Measurements from ENCODE around the gene ALOXE3. TPM values are rescaled to one million over a fixed set of nuclear protein-coding genes. Genes with fewer than 3 reads are reported as not detected.

Gene ALOXE3
- total RNA-seq, 4 donors from 2014 or later, result not detected

DNA sequence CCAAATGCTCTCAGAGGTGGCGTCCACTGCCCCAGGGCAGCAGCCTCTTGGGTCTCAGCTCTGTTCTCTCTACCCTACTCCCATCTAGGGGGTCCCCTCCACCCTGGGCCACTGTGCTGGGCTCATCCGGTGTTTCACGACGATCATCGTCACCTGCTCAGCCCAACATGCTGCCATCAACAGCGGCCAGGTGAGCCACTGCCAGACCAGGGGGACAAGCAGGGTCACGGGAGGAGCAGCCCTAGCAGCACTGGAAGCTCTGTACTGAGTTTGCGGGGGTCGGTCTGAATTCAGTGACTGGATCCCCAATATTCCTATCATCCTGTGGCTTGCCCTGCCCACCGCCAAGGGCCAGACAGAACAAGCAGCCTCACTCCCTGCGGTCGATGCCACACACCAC is 46.8 kb downstream of the ALOXE3 start:
- H3K27me3 ChIP-seq, result peaks cover 8 to 64% (median 44%) of the 10 kb centered on the region in 4 donors
- no peaks in the 10 kb centered on the region for H3K36me3 ChIP-seq
- H3K4me3 ChIP-seq, result no peak overlapping the region
- no peak for DNase-seq (ENCODE audit: extremely low spot score)
- H3K27ac ChIP-seq (replicated peaks in 1 of 4), result no peak overlapping the region
- TF ChIP-seq, protein P1, sequence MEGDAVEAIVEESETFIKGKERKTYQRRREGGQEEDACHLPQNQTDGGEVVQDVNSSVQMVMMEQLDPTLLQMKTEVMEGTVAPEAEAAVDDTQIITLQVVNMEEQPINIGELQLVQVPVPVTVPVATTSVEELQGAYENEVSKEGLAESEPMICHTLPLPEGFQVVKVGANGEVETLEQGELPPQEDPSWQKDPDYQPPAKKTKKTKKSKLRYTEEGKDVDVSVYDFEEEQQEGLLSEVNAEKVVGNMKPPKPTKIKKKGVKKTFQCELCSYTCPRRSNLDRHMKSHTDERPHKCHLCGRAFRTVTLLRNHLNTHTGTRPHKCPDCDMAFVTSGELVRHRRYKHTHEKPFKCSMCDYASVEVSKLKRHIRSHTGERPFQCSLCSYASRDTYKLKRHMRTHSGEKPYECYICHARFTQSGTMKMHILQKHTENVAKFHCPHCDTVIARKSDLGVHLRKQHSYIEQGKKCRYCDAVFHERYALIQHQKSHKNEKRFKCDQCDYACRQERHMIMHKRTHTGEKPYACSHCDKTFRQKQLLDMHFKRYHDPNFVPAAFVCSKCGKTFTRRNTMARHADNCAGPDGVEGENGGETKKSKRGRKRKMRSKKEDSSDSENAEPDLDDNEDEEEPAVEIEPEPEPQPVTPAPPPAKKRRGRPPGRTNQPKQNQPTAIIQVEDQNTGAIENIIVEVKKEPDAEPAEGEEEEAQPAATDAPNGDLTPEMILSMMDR (IDR thresholded peaks at IDR 0.05), result no peak
- TF ChIP-seq POLR2A (IDR thresholded peaks at IDR 0.05; ENCODE audit: low read depth), result no peak
- TF ChIP-seq EP300 (IDR thresholded peaks at IDR 0.05), result no peak
- no peak for TF ChIP-seq POLR2AphosphoS5 (IDR thresholded peaks at IDR 0.05)
- WGBS, result 100% methylated on average over 9 of the region's 12 CpGs
- no peaks in the 10 kb centered on the region for H3K9me3 ChIP-seq
- intact Hi-C loops (cut with DNase I), result no loop called here
- H3K4me1 ChIP-seq, result peaks cover 19 to 31% (median 26%) of the 10 kb centered on the region in 4 donors

DNA sequence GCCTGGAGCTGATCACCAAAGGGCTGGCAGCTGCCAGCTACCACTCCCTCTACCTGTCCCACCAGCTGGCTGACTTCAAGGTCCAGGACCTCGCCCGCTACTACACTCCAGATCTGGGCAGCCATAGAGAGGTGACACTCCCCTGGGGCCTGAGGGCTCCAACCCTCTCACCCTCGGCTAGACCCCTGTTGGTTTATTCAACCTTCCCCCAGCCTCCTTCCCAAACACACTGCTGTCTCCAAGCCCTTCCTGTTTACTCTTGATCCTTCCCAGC is 48.8 kb downstream of the ALOXE3 start:
- intact Hi-C loops (cut with DNase I), result no loop called here
- no peak for DNase-seq (ENCODE audit: extremely low spot score)
- Histone ChIP-seq H3K36me3 (no peaks in the 10 kb centered on the region), H3K4me3 (no peak overlapping the region), H3K27ac (replicated peaks in 1 of 4) (peak overlapping the region in 1 of 4 donors; percentile 7), H3K4me1 (peaks cover 19 to 31% (median 26%) of the 10 kb centered on the region in 4 donors), H3K27me3 (peaks cover 8 to 57% (median 27%) of the 10 kb centered on the region in 4 donors), H3K9me3 (no peaks in the 10 kb centered on the region)
- 89% methylated on average over 3 of the region's 3 CpGs for WGBS
- TF ChIP-seq POLR2A (IDR thresholded peaks at IDR 0.05; ENCODE audit: low read depth), result no peak
- TF ChIP-seq, protein P1 (IDR thresholded peaks at IDR 0.05), result no peak

DNA sequence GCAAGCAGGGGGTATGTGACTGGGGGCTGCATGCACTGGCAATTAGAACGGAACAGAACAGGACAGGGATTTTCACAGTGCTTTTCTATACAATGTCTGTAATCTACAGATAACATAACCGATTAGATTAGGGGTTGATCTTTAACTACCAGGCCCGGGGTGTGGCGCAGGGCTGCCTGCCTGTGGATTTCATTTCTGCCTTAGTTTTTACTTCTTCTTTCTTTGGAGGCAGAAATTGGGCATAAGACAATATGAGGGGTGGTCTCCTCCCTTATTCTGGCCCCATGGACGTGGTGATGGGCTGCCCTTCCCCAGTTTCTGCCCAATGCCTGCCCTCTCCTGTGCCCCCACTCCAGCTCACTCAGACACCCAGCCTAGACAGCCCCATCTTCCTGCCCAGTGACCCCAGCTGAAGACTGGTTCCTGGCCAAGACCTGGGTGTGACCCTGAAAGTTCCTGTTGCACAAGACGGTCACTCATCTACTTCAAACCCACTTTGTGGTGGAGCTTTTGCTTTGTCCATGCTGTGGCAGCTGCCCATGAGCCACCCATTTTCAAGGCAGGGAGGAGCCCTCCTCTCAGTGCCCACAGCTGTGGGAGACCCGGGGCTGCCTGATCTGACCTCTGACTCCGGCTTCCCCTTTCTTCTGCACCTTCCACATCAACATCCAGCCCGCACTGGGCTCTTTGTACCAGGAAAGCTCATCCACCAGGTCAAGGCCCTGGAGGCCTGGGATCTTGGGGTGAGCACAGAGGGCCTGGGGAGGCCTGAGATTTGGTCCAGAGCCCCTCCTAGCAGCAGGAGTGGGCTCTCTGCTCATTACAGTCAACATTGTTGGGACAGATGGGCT is 49.4 kb downstream of the ALOXE3 start:
- H3K27me3 ChIP-seq, result peaks cover 8 to 57% (median 23%) of the 10 kb centered on the region in 4 donors
- no peak for DNase-seq (ENCODE audit: extremely low spot score)
- 71% methylated on average over 9 of the region's 9 CpGs for whole genome bisulfite sequencing

DNA sequence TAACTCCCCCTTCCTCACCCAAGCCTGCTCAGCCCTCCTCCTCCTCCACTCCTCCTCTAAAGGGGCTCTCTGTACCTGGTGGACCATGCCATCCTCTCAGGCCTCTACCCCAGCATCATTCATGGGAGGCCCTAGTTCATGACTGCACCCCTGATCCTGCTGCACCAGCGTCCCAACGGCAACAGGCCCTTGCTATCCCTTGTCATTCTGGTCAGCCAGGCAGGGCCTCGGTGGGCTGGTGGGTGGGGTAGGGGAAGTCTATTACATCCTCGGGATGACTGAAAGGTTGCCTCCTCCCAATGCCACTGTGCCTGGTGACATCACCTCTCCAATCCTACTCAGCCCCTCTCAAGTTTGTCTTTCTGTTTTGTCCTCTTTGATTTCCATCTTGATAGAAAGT is 50.5 kb downstream of the ALOXE3 start:
- no peak overlapping the region for H3K4me3 ChIP-seq
- H3K36me3 ChIP-seq, result no peaks in the 10 kb centered on the region
- peaks cover 7 to 28% (median 16%) of the 10 kb centered on the region in 4 donors for H3K4me1 ChIP-seq
- intact Hi-C loops (cut with DNase I), result no loop called here
- no peak for TF ChIP-seq POLR2A (IDR thresholded peaks at IDR 0.05; ENCODE audit: low read depth)
- TF ChIP-seq POLR2AphosphoS5 (IDR thresholded peaks at IDR 0.05), result no peak
- TF ChIP-seq, protein P1 (IDR thresholded peaks at IDR 0.05), result no peak
- no peak for TF ChIP-seq EP300 (IDR thresholded peaks at IDR 0.05)
- 58% methylated on average over 4 of the region's 4 CpGs for WGBS
- peaks cover under 1 to 57% (median 19%) of the 10 kb centered on the region in 4 donors for H3K27me3 ChIP-seq
- no peak for DNase-seq (ENCODE audit: extremely low spot score)
- H3K9me3 ChIP-seq, result no peaks in the 10 kb centered on the region
- no peak overlapping the region for H3K27ac ChIP-seq (replicated peaks in 1 of 4)

More for the DNA sequence above, 49.4 kb downstream of the ALOXE3 start:
- Histone ChIP-seq H3K4me3 (no peak overlapping the region), H3K36me3 (no peaks in the 10 kb centered on the region), H3K27ac (replicated peaks in 1 of 4) (peak overlapping the region in 1 of 4 donors; percentile 7), H3K4me1 (peaks cover 17 to 29% (median 22%) of the 10 kb centered on the region in 4 donors), H3K9me3 (no peaks in the 10 kb centered on the region)
- TF ChIP-seq POLR2A (IDR thresholded peaks at IDR 0.05; ENCODE audit: low read depth) (no peak), POLR2AphosphoS5 (IDR thresholded peaks at IDR 0.05) (no peak), EP300 (IDR thresholded peaks at IDR 0.05) (no peak)
- TF ChIP-seq, protein P1 (IDR thresholded peaks at IDR 0.05), result no peak
- intact Hi-C loops (cut with DNase I), result no loop called here
